Measurements from ENCODE around the gene CERS5.

The CERS5 gene

GRCh38 chr12:50132505-50133135, 34.5 kb downstream of the CERS5 start:
- DNase-seq (ENCODE audit: low read depth, low spot score), result no peak

GRCh38 chr12:50129290-50129689, 37.9 kb downstream of the CERS5 start:
- no peak for DNase-seq (ENCODE audit: low read depth, low spot score)

- no peak for DNase-seq (ENCODE audit: low read depth, low spot score)
Measured at GRCh38 chr12:50127546-50127945, 39.6 kb downstream of the CERS5 start.

GRCh38 chr12:50123203-50123602, 44.0 kb downstream of the CERS5 start:
- DNase-seq (ENCODE audit: low read depth, low spot score), result no peak

GRCh38 chr12:50121641-50122040, 45.5 kb downstream of the CERS5 start:
- DNase-seq (ENCODE audit: low read depth, low spot score), result no peak

- no peak for DNase-seq (ENCODE audit: low read depth, low spot score)
Measured at GRCh38 chr12:50120953-50121352, 46.2 kb downstream of the CERS5 start.

- DNase-seq (ENCODE audit: low read depth, low spot score), result no peak
Measured at GRCh38 chr12:50120521-50120920, 46.6 kb downstream of the CERS5 start.

GRCh38 chr12:50119387-50119786, 47.8 kb downstream of the CERS5 start:
- no peak for DNase-seq (ENCODE audit: low read depth, low spot score)

- DNase-seq (ENCODE audit: low read depth, low spot score), result no peak
Measured at GRCh38 chr12:50117057-50117622, 50.0 kb downstream of the CERS5 start.

GRCh38 chr12:50112456-50113218, 54.5 kb downstream of the CERS5 start:
- no peak for DNase-seq (ENCODE audit: low read depth, low spot score)

- DNase-seq (ENCODE audit: low read depth, low spot score), result peak; percentile 99
Measured at GRCh38 chr12:50111693-50112455, 55.3 kb downstream of the CERS5 start, which contains the start of gene COX14. Gene COX14, plus strand, starts transcription at chr12:50112236. Its CDS starts 7,808 bp downstream, at chr12:50120044.

GRCh38 chr12:50111395-50111692, 55.8 kb downstream of the CERS5 start:
- DNase-seq (ENCODE audit: low read depth, low spot score), result no peak

- no peak for DNase-seq (ENCODE audit: low read depth, low spot score)
Measured at GRCh38 chr12:50110762-50111351, 56.3 kb downstream of the CERS5 start.

- DNase-seq (ENCODE audit: low read depth, low spot score), result no peak
Measured at GRCh38 chr12:50110127-50110761, 56.9 kb downstream of the CERS5 start.

GRCh38 chr12:50109319-50109718, 57.9 kb downstream of the CERS5 start:
- no peak for DNase-seq (ENCODE audit: low read depth, low spot score)

GRCh38 chr12:50107416-50108268, 59.5 kb downstream of the CERS5 start:
- no peak for DNase-seq (ENCODE audit: low read depth, low spot score)

GRCh38 chr12:50106907-50107306, 60.3 kb downstream of the CERS5 start:
- no peak for DNase-seq (ENCODE audit: low read depth, low spot score)

GRCh38 chr12:50105913-50106450, 61.2 kb downstream of the CERS5 start:
- no peak for DNase-seq (ENCODE audit: low read depth, low spot score)

GRCh38 chr12:50104417-50105366, 62.5 kb downstream of the CERS5 start:
- DNase-seq (ENCODE audit: low read depth, low spot score), result no peak
